WTC11 (cell line): ENCODE measurements around the gene MNT. TPM values are rescaled to one million over a fixed set of nuclear protein-coding genes. Genes with fewer than 3 reads are reported as not detected.

Source experiments
- ATAC-seq: fragments of 200-7000 bp; cut with Tn5 transposase; 2 replicates; pipeline ENCODE4 v1.10.0; 2021; ENCODE audit warnings: mild to moderate bottlenecking, moderate library complexity
- CTCF ChIA-PET: fragments of 300-600 bp; sonication (Branson Sonifier 250); formaldehyde crosslinking; loops from one replicate; lab custom pipeline; 2021; ENCODE audit warnings: antibody characterized with exemption; lab: Charles Lee
- POLR2A ChIA-PET: fragments of 350-600 bp; sonication (Branson Sonifier 250); formaldehyde crosslinking; loops from one replicate; lab custom pipeline; 2021; ENCODE audit warnings: antibody characterized with exemption; lab: Charles Lee
- DNase-seq: peaks from one replicate; pipeline ENCODE4 v3.0.0; 2021; ENCODE audit warnings: low spot score
- H3K27ac Mint-ChIP-seq: 2 replicates; pipeline ENCODE4 v1.8.0; 2021; ENCODE audit warnings: mixed read lengths
- H3K27me3 Mint-ChIP-seq: 2 replicates; pipeline ENCODE4 v1.8.0; 2021; ENCODE audit warnings: low read depth, mild to moderate bottlenecking, moderate library complexity, mixed read lengths
- H3K36me3 Mint-ChIP-seq: 2 replicates; pipeline ENCODE4 v1.8.0; 2021; ENCODE audit warnings: mixed read lengths
- H3K4me1 Mint-ChIP-seq: 2 replicates; pipeline ENCODE4 v1.8.0; 2022; ENCODE audit warnings: mixed read lengths
- H3K4me3 Mint-ChIP-seq: 2 replicates; pipeline ENCODE4 v1.8.0; 2021; ENCODE audit warnings: mild to moderate bottlenecking, moderate library complexity, mixed read lengths
- H3K9me3 Mint-ChIP-seq: 2 replicates; pipeline ENCODE4 v1.8.0; 2021; ENCODE audit warnings: mixed read lengths
- CREM ChIP-seq: sonication (generic); formaldehyde crosslinking; IDR thresholded peaks from 2 replicates; pipeline ENCODE4 v1.8.1; 2022; ENCODE audit warnings: mild to moderate bottlenecking, missing genetic modification reagents, moderate library complexity
- ESRRA ChIP-seq: sonication (generic); formaldehyde crosslinking; IDR thresholded peaks from 2 replicates; pipeline ENCODE4 v1.8.1; 2022; ENCODE audit warnings: mild to moderate bottlenecking, missing genetic modification reagents, borderline replicate concordance
- FOXP4 ChIP-seq: sonication (generic); formaldehyde crosslinking; IDR thresholded peaks from 2 replicates; pipeline ENCODE4 v1.8.0; 2022; ENCODE audit warnings: mild to moderate bottlenecking, missing genetic modification reagents
- GABPB1 ChIP-seq: sonication (generic); formaldehyde crosslinking; IDR thresholded peaks from 2 replicates; pipeline ENCODE4 v1.8.1; 2023; ENCODE audit warnings: mild to moderate bottlenecking, missing genetic modification reagents
- GTF2I ChIP-seq: fragments of 250-450 bp; sonication (Bioruptor Pico); conservative IDR thresholded peaks from 2 replicates; pipeline ENCODE4 v1.4.0; 2021; ENCODE audit warnings: mild to moderate bottlenecking
- MXD4 ChIP-seq: fragments of 250-450 bp; sonication (Bioruptor Pico); IDR thresholded peaks from 2 replicates; pipeline ENCODE4 v1.8.0; 2021; ENCODE audit warnings: mild to moderate bottlenecking, moderate library complexity, borderline replicate concordance
- NFYB ChIP-seq: sonication (generic); formaldehyde crosslinking; conservative IDR thresholded peaks from 2 replicates; pipeline ENCODE4 v1.8.0; 2022; ENCODE audit warnings: low read depth, missing genetic modification reagents
- PREB ChIP-seq: sonication (generic); formaldehyde crosslinking; IDR thresholded peaks from 2 replicates; pipeline ENCODE4 v1.8.1; 2022; ENCODE audit warnings: mild to moderate bottlenecking, missing genetic modification reagents, moderate library complexity, borderline replicate concordance
- USF1 ChIP-seq: sonication (generic); formaldehyde crosslinking; IDR thresholded peaks from 2 replicates; pipeline ENCODE4 v1.8.0; 2022; ENCODE audit warnings: mild to moderate bottlenecking, missing genetic modification reagents
- ZNF121 ChIP-seq: sonication (generic); formaldehyde crosslinking; IDR thresholded peaks from 2 replicates; pipeline ENCODE4 v1.8.0; 2023; ENCODE audit warnings: missing genetic modification reagents
- ZNF416 ChIP-seq: fragments of 250-450 bp; sonication (Bioruptor Pico); IDR thresholded peaks from 2 replicates; pipeline ENCODE4 v1.9.0; 2021; ENCODE audit warnings: mild to moderate bottlenecking, inconsistent platforms
- ZNF512 ChIP-seq: sonication (generic); formaldehyde crosslinking; IDR thresholded peaks from 2 replicates; pipeline ENCODE4 v1.8.1; 2022; ENCODE audit warnings: missing genetic modification reagents, borderline replicate concordance
- ZNF532 ChIP-seq: fragments of 250-450 bp; sonication (Bioruptor Pico); IDR thresholded peaks from 2 replicates; pipeline ENCODE4 v1.9.0; 2021; ENCODE audit warnings: mild to moderate bottlenecking, borderline replicate concordance
- ZNF671 ChIP-seq: fragments of 250-450 bp; sonication (Bioruptor Pico); IDR thresholded peaks from 2 replicates; pipeline ENCODE4 v1.8.0; 2021; ENCODE audit warnings: mild to moderate bottlenecking
- total RNA-seq: library from RNA; stranded (reverse); gene quantifications from 3 replicates; pipeline ENCODE4 v1.2.3, GENCODE V29; 2021

Gene MNT
- total RNA-seq, 1 experiment from 2014 or later, result 21.6 TPM

GRCh38 chr17:2384439-2385127 is 16.3 kb downstream of the MNT start:
- no peak overlapping the region for H3K4me3 Mint-ChIP-seq
- POLR2A ChIA-PET, result interaction anchor here (0.6 to 0.9 kb wide), 2 partner anchors 8 to 42 kb away, joined by 3 to 8 read pairs; no protein-coding TSS in a partner anchor

More at GRCh38 chr17:2384439-2385127, 16.3 kb downstream of the MNT start:
- DNase-seq, result no peak
- peaks cover 25% of the 10 kb centered on the region for H3K4me1 Mint-ChIP-seq
- no peaks in the 10 kb centered on the region for H3K9me3 Mint-ChIP-seq
- ATAC-seq, result no peak
- TF ChIP-seq GABPB1 (CRISPR knock-in tag) (no peak), ZNF532 (no peak), USF1 (CRISPR knock-in tag) (no peak), FOXP4 (CRISPR knock-in tag) (no peak), ZNF671 (CRISPR knock-in tag) (no peak), NFYB (CRISPR knock-in tag) (no peak), PREB (CRISPR knock-in tag) (no peak), ESRRA (no peak), ZNF416 (CRISPR knock-in tag) (no peak), ZNF121 (CRISPR knock-in tag) (no peak), GTF2I (CRISPR knock-in tag) (no peak), MXD4 (no peak), CREM (CRISPR knock-in tag) (no peak), ZNF512 (CRISPR knock-in tag) (no peak)
- no peaks in the 10 kb centered on the region for H3K27me3 Mint-ChIP-seq
- H3K27ac Mint-ChIP-seq, result no peak overlapping the region
- peaks cover 3% of the 10 kb centered on the region; the same call in 1 of the 2 replicates for H3K36me3 Mint-ChIP-seq
- CTCF ChIA-PET, result interaction anchor here (0.7 to 7.4 kb wide), 7 partner anchors 8 to 32 kb away, joined by 3 to 268 read pairs (median 57); partner anchors contain the start of gene MNT
